ENCODE results near the gene CCDC9B. TPM values are rescaled to one million over a fixed set of nuclear protein-coding genes. Genes with fewer than 3 reads are reported as not detected.

Gene CCDC9B
- total and polyA plus RNA-seq, 2 of the 4 experiments (the other 2 are of a cell fraction): 19.7 to 30.9 TPM

- no peak for ATAC-seq (ENCODE audit: low read depth)
- no peak overlapping the region for H3K18ac ChIP-seq (ENCODE audit: low read depth, low read length)
Observed at GRCh38 chr15:40355976-40356585, 15.3 kb upstream of the CCDC9B start.

More at GRCh38 chr15:40355976-40356585, 15.3 kb upstream of the CCDC9B start:
- H2BK120ac ChIP-seq (ENCODE audit: low read depth, low read length): no peak overlapping the region
- H3K4me2 ChIP-seq (ENCODE audit: low read depth, low read length): no peak overlapping the region
- ChIA-PET POLR2A (ENCODE audit: unreplicated experiment) (interaction anchor here (0.6 to 0.8 kb wide), 2 partner anchors 12 to 17 kb away, joined by 3 to 5 read pairs; no protein-coding TSS in a partner anchor), CTCF (interaction anchor here (0.7 to 4.2 kb wide), 2 partner anchors 12 to 28 kb away, joined by 3 to 15 read pairs; no protein-coding TSS in a partner anchor)
- no peak overlapping the region for H2AFZ ChIP-seq (replicated peaks; ENCODE audit: low read length, poor library complexity)
- peaks cover 6% of the 10 kb centered on the region; the same call in 1 of the 2 replicates for H3K4me1 ChIP-seq (ENCODE audit: control insufficient read depth, insufficient read depth, low read length)
- no peak overlapping the region for H4K5ac ChIP-seq (ENCODE audit: low read depth, low read length)
- no peaks in the 10 kb centered on the region for H4K20me1 ChIP-seq (ENCODE audit: insufficient read depth, low read length)
- no peaks in the 10 kb centered on the region for H3K79me1 ChIP-seq (ENCODE audit: low read depth in 1 of 2, low read length in 2 of 2)
- peaks cover 28% of the 10 kb centered on the region for H3K27me3 ChIP-seq (ENCODE audit: control insufficient read depth, insufficient read depth, low read length)
- no peaks in the 10 kb centered on the region for H3K36me3 ChIP-seq (ENCODE audit: control insufficient read depth, insufficient read depth, low read length)
- H3K4ac ChIP-seq (ENCODE audit: low read depth, low read length): no peak overlapping the region
- H3K23ac ChIP-seq (ENCODE audit: low read depth, low read length): no peak overlapping the region
- dilution Hi-C loops (cut with HindIII; ENCODE audit: low sequenced_read_pairs, unreplicated experiment): no loop called here
- no peak overlapping the region for H2BK15ac ChIP-seq (ENCODE audit: low read depth, low read length)
- H2AK5ac ChIP-seq (ENCODE audit: low read depth, low read length): no peak overlapping the region
- no peak for TF ChIP-seq CTCF (conservative IDR thresholded peaks at IDR 0.05; ENCODE audit: low read depth, low read length)
- no peak for TF ChIP-seq NFE2L2 (IDR thresholded peaks at IDR 0.05; ENCODE audit: low read depth, low read length)
- no peak for TF ChIP-seq RCOR1 (IDR thresholded peaks at IDR 0.05; ENCODE audit: insufficient replicate concordance, low read length)
- TF ChIP-seq CEBPB (IDR thresholded peaks at IDR 0.05; ENCODE audit: low read depth, low read length): no peak
- no peak for TF ChIP-seq SMC3 (IDR thresholded peaks at IDR 0.05; ENCODE audit: low read depth, low read length)
- TF ChIP-seq FOS (IDR thresholded peaks at IDR 0.05; ENCODE audit: low read depth, low read length): no peak
- no peak for TF ChIP-seq RAD21 (IDR thresholded peaks at IDR 0.05; ENCODE audit: low read length)
- TF ChIP-seq, protein P1, sequence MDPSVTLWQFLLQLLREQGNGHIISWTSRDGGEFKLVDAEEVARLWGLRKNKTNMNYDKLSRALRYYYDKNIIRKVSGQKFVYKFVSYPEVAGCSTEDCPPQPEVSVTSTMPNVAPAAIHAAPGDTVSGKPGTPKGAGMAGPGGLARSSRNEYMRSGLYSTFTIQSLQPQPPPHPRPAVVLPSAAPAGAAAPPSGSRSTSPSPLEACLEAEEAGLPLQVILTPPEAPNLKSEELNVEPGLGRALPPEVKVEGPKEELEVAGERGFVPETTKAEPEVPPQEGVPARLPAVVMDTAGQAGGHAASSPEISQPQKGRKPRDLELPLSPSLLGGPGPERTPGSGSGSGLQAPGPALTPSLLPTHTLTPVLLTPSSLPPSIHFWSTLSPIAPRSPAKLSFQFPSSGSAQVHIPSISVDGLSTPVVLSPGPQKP (IDR thresholded peaks at IDR 0.05; ENCODE audit: borderline replicate concordance, low read depth, low read length): no peak
- TF ChIP-seq MAZ (IDR thresholded peaks at IDR 0.05; ENCODE audit: borderline replicate concordance, low read depth, low read length): no peak
- no peak for TF ChIP-seq RFX5 (IDR thresholded peaks at IDR 0.05; ENCODE audit: low read depth, low read length)
- TF ChIP-seq BHLHE40 (IDR thresholded peaks at IDR 0.05; ENCODE audit: low read depth, low read length): no peak
- no peak for TF ChIP-seq MXI1 (IDR thresholded peaks at IDR 0.05; ENCODE audit: borderline replicate concordance, low read depth, low read length)
- TF ChIP-seq POLR2A (IDR thresholded peaks at IDR 0.05; ENCODE audit: low read depth, low read length): no peak
- TF ChIP-seq MAFK (IDR thresholded peaks at IDR 0.05; ENCODE audit: low read depth, low read length): no peak
- TF ChIP-seq, protein P2, sequence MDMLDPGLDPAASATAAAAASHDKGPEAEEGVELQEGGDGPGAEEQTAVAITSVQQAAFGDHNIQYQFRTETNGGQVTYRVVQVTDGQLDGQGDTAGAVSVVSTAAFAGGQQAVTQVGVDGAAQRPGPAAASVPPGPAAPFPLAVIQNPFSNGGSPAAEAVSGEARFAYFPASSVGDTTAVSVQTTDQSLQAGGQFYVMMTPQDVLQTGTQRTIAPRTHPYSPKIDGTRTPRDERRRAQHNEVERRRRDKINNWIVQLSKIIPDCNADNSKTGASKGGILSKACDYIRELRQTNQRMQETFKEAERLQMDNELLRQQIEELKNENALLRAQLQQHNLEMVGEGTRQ (IDR thresholded peaks at IDR 0.05; ENCODE audit: low read depth, low read length): no peak
- no peak for TF ChIP-seq CHD1 (IDR thresholded peaks at IDR 0.05; ENCODE audit: low read depth, low read length)
- H2BK5ac ChIP-seq (ENCODE audit: low read depth, low read length, poor library complexity, severe bottlenecking): no peak overlapping the region
- H3K9me1 ChIP-seq (ENCODE audit: insufficient read depth, low read length): no peaks in the 10 kb centered on the region
- no peak overlapping the region for H4K91ac ChIP-seq (ENCODE audit: insufficient read depth, low read depth, low read length)
- intact Hi-C loops (cut with micrococcal nuclease): no loop called here
- DNase-seq: no peak
- H3K9me3 ChIP-seq (ENCODE audit: control insufficient read depth, insufficient read depth, low read length): no peaks in the 10 kb centered on the region
- in situ Hi-C loops (cut with MboI; ENCODE audit: low sequenced_read_pairs): no loop called here
- H3K9ac ChIP-seq (ENCODE audit: low read depth, low read length): no peak overlapping the region
- H3K14ac ChIP-seq (replicated peaks; ENCODE audit: low read depth, low read length): no peak overlapping the region
- H2AK9ac ChIP-seq (replicated peaks; ENCODE audit: low read depth, low read length, poor library complexity): no peak overlapping the region
- H3K4me3 ChIP-seq (ENCODE audit: insufficient read depth, low read depth, low read length): no peak overlapping the region
- H3K56ac ChIP-seq (ENCODE audit: extremely low read depth, insufficient read depth, low read length): no peak overlapping the region
- WGBS, 2 experiments (ENCODE audit: extremely low coverage in 2 of 2, insufficient read length in 1 of 2): no CpG with 5 or more reads among the region's 5 CpGs
- BruUV-seq (replicated peaks): no TSS peak
- no peak overlapping the region for H3K27ac ChIP-seq (ENCODE audit: insufficient read depth, low read length)
- H4K8ac ChIP-seq (ENCODE audit: low read depth in 2 of 2, low read length in 2 of 2): no peak overlapping the region
- no peak overlapping the region for H2BK20ac ChIP-seq (ENCODE audit: low read depth, low read length)

Data from IMR-90 (cell line).